HCT116 (cell line): Measurements from ENCODE around the gene PTPN2. TPM values are rescaled to one million over a fixed set of nuclear protein-coding genes. Genes with fewer than 3 reads are reported as not detected.

Source experiments
- ELF1 ChIP-seq: IDR thresholded peaks from 2 replicates; pipeline ENCODE4 v1.6.1; 2012; ENCODE audit warnings: low read depth, borderline replicate concordance
- POLR2AphosphoS5 ChIP-seq: IDR thresholded peaks from 2 replicates; pipeline ENCODE4 v1.6.1; 2011; ENCODE audit warnings: mild to moderate bottlenecking, low read depth, low read length, moderate library complexity
- REST ChIP-seq: IDR thresholded peaks from 2 replicates; pipeline ENCODE4 v1.6.1; 2012; ENCODE audit warnings: low read depth
- SRF ChIP-seq: IDR thresholded peaks from 2 replicates; pipeline ENCODE4 v1.6.1; 2012; ENCODE audit warnings: low read depth
- YY1 ChIP-seq: IDR thresholded peaks from 2 replicates; pipeline ENCODE4 v1.6.1; 2011; ENCODE audit warnings: low read length, low read depth, moderate library complexity, mild to moderate bottlenecking; ENCODE audit not compliant: insufficient replicate concordance; ENCODE audit errors: extremely low read depth
- ZFX ChIP-seq: fragments of 450-650 bp; IDR thresholded peaks from 2 replicates; pipeline ENCODE4 v1.6.1; 2017
- total RNA-seq: library from RNA; stranded (reverse); gene quantifications from one replicate; pipeline ENCODE4 v1.2.1, GENCODE V29; 2021; ENCODE audit not compliant: unreplicated experiment
- TF ChIP-seq, protein P1 (sequence below): IDR thresholded peaks from 2 replicates; pipeline ENCODE4 v1.6.1; 2011; ENCODE audit warnings: mild to moderate bottlenecking, low read length, moderate library complexity; ENCODE audit not compliant: insufficient replicate concordance; ENCODE audit errors: extremely low read depth

The PTPN2 gene
- total RNA-seq, 1 experiment from 2014 or later = 50.3 TPM

DNA sequence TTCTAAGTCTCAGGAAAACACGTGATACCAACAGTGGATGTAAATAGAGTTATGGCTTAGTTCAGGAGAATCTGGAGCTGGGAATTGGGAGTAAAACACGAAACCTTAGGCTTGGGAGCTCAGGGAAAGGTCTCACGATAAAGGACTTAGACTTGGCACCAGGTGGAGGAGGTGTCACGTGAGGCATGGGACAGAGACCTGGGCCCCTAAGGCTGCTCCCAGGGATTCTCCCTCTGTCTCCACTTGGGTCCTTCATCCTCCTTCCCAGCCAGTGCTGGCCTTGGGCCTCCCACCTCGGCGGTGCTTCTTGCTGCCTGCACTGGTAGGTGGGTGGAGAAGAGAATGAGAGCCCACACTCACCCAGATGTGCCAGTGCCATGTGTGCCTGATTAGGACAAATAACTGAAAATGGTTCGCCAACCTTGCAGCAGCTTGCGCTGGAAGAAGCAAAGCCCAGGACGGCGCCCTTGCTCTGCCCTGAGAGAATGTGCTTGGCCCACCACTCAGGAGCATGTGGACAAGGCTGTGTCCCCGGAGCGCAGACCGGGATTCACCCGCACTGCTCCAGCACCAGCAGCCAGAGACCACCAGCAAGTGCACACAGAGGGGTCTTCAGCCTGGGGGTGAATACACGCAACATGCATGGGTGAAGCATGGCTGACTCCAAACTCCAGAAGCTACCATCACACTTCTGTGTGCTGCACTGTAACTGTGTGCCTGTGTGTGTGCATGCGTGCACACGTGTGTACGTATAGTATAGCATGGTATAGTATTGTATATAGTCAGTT is 133.1 kb downstream of the PTPN2 start (continued):
- TF ChIP-seq, protein P1, sequence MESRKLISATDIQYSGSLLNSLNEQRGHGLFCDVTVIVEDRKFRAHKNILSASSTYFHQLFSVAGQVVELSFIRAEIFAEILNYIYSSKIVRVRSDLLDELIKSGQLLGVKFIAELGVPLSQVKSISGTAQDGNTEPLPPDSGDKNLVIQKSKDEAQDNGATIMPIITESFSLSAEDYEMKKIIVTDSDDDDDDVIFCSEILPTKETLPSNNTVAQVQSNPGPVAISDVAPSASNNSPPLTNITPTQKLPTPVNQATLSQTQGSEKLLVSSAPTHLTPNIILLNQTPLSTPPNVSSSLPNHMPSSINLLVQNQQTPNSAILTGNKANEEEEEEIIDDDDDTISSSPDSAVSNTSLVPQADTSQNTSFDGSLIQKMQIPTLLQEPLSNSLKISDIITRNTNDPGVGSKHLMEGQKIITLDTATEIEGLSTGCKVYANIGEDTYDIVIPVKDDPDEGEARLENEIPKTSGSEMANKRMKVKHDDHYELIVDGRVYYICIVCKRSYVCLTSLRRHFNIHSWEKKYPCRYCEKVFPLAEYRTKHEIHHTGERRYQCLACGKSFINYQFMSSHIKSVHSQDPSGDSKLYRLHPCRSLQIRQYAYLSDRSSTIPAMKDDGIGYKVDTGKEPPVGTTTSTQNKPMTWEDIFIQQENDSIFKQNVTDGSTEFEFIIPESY = no peak
- TF ChIP-seq ZFX (no peak), POLR2AphosphoS5 (no peak), YY1 (no peak), ELF1 (no peak), REST (no peak), SRF (no peak)
